Activated T-helper 2 cell treated with anti-CD3 and anti-CD28 coated beads, Interferon-gamma antibody, Interleukin-2, Interleukin-4, amounts not matched to agents 10 μg/mL and 5 μg/mL and 100 μg/mL, durations not matched to agents 14 hours and 24 hours and 36 hours (primary cell): Measurements from ENCODE around the gene LRFN4. TPM values are rescaled to one million over a fixed set of nuclear protein-coding genes. Genes with fewer than 3 reads are reported as not detected.
A peak's percentile ranks its signal among the peaks of the same experiment; 100 is the strongest.

Experiments
- DNase-seq: peaks from one replicate; pipeline ENCODE4 v3.0.0; 2021; ENCODE audit warnings: low spot score
- H3K27ac Mint-ChIP-seq: one replicate; pipeline ENCODE4 v1.8.0; 2021; ENCODE audit warnings: mixed read lengths
- H3K27me3 Mint-ChIP-seq: one replicate; pipeline ENCODE4 v1.8.0; 2021; ENCODE audit warnings: low read depth, mixed read lengths
- H3K36me3 Mint-ChIP-seq: one replicate; pipeline ENCODE4 v1.8.0; 2021; ENCODE audit warnings: low read depth, mixed read lengths
- H3K4me1 Mint-ChIP-seq: one replicate; pipeline ENCODE4 v1.8.0; 2021; ENCODE audit warnings: low read depth, mixed read lengths
- H3K4me3 Mint-ChIP-seq: one replicate; pipeline ENCODE4 v1.8.0; 2021; ENCODE audit warnings: low read depth, mild to moderate bottlenecking, moderate library complexity, mixed read lengths
- H3K9me3 Mint-ChIP-seq: one replicate; pipeline ENCODE4 v1.8.0; 2021; ENCODE audit warnings: mixed read lengths
- intact Hi-C: fragments of 100-400 bp; cut with micrococcal nuclease; formaldehyde crosslinking; loops from one replicate; pipeline ENCODE4 v1.15.1; 2023
- total RNA-seq: library from RNA; stranded (reverse); gene quantifications from 2 replicates; pipeline ENCODE4 v1.2.3, GENCODE V29; 2022

LRFN4 gene
- total RNA-seq, 1 donor from 2014 or later, result 50.3 TPM

- DNase-seq, result peak; percentile 42
- H3K27me3 Mint-ChIP-seq, result no peaks in the 10 kb centered on the region
- H3K27ac Mint-ChIP-seq, result no peak overlapping the region
- no peaks in the 10 kb centered on the region for H3K36me3 Mint-ChIP-seq
- H3K9me3 Mint-ChIP-seq, result no peaks in the 10 kb centered on the region
- peaks cover 7% of the 10 kb centered on the region for H3K4me1 Mint-ChIP-seq
- intact Hi-C loops, result loop anchor here (2.0 kb wide), 1 partner anchor 188 kb away; no protein-coding TSS in a partner anchor
- no peak overlapping the region for H3K4me3 Mint-ChIP-seq
These were observed 26.4 kb downstream of the LRFN4 start for GRCh38 chr11:66883016-66883965.

- Mint-ChIP-seq H3K36me3 (no peaks in the 10 kb centered on the region), H3K27ac (no peak overlapping the region), H3K4me3 (no peak overlapping the region), H3K4me1 (peaks cover 7% of the 10 kb centered on the region), H3K27me3 (no peaks in the 10 kb centered on the region), H3K9me3 (no peaks in the 10 kb centered on the region)
- intact Hi-C loops, result no loop called here
- no peak for DNase-seq
These were observed 27.6 kb downstream of the LRFN4 start for GRCh38 chr11:66884443-66884842.

- no peak for DNase-seq
- Mint-ChIP-seq H3K4me1 (peaks cover 6% of the 10 kb centered on the region), H3K36me3 (no peaks in the 10 kb centered on the region), H3K4me3 (no peak overlapping the region), H3K9me3 (no peaks in the 10 kb centered on the region), H3K27me3 (no peaks in the 10 kb centered on the region), H3K27ac (no peak overlapping the region)
- intact Hi-C loops, result no loop called here
These were observed 28.6 kb downstream of the LRFN4 start for GRCh38 chr11:66885469-66885868.

GRCh38 chr11:66885950-66886440, 29.1 kb downstream of the LRFN4 start:
- Mint-ChIP-seq H3K4me1 (peaks cover under 1% of the 10 kb centered on the region), H3K36me3 (no peaks in the 10 kb centered on the region), H3K27ac (no peak overlapping the region), H3K27me3 (no peaks in the 10 kb centered on the region), H3K4me3 (no peak overlapping the region), H3K9me3 (no peaks in the 10 kb centered on the region)
- DNase-seq, result no peak
- intact Hi-C loops, result no loop called here

GRCh38 chr11:66886671-66887221, 29.9 kb downstream of the LRFN4 start:
- Mint-ChIP-seq H3K27ac (no peak overlapping the region), H3K4me1 (peaks cover 2% of the 10 kb centered on the region), H3K36me3 (no peaks in the 10 kb centered on the region), H3K4me3 (no peak overlapping the region), H3K27me3 (no peaks in the 10 kb centered on the region), H3K9me3 (no peaks in the 10 kb centered on the region)
- no peak for DNase-seq
- intact Hi-C loops, result no loop called here

GRCh38 chr11:66887526-66887925, 30.7 kb downstream of the LRFN4 start:
- intact Hi-C loops, result no loop called here
- DNase-seq, result no peak
- H3K27me3 Mint-ChIP-seq, result no peaks in the 10 kb centered on the region
- H3K4me3 Mint-ChIP-seq, result no peak overlapping the region
- no peaks in the 10 kb centered on the region for H3K9me3 Mint-ChIP-seq
- H3K4me1 Mint-ChIP-seq, result peaks cover 8% of the 10 kb centered on the region
- H3K27ac Mint-ChIP-seq, result no peak overlapping the region
- H3K36me3 Mint-ChIP-seq, result no peaks in the 10 kb centered on the region

GRCh38 chr11:66888282-66888681, 31.4 kb downstream of the LRFN4 start:
- Mint-ChIP-seq H3K4me3 (no peak overlapping the region), H3K9me3 (no peaks in the 10 kb centered on the region), H3K36me3 (no peaks in the 10 kb centered on the region), H3K27ac (no peak overlapping the region), H3K4me1 (peaks cover 9% of the 10 kb centered on the region), H3K27me3 (no peaks in the 10 kb centered on the region)
- DNase-seq, result no peak
- intact Hi-C loops, result no loop called here

- Mint-ChIP-seq H3K4me3 (no peak overlapping the region), H3K9me3 (no peaks in the 10 kb centered on the region), H3K27ac (no peak overlapping the region), H3K27me3 (peaks cover 4% of the 10 kb centered on the region), H3K4me1 (peaks cover 12% of the 10 kb centered on the region), H3K36me3 (no peaks in the 10 kb centered on the region)
- no peak for DNase-seq
- intact Hi-C loops, result loop anchor here (10.0 kb wide), 1 partner anchor 85 kb away; the partner anchor contains the start of gene C11orf86
These were observed 33.1 kb downstream of the LRFN4 start for GRCh38 chr11:66889960-66890359.

- peak; percentile 28 for DNase-seq
- H3K4me1 Mint-ChIP-seq, result peaks cover 12% of the 10 kb centered on the region
- no peaks in the 10 kb centered on the region for H3K9me3 Mint-ChIP-seq
- H3K27me3 Mint-ChIP-seq, result peaks cover 9% of the 10 kb centered on the region
- H3K4me3 Mint-ChIP-seq, result no peak overlapping the region
- no peaks in the 10 kb centered on the region for H3K36me3 Mint-ChIP-seq
- intact Hi-C loops, result loop anchor here (10.0 kb wide), 1 partner anchor 83 kb away; the partner anchor contains the start of gene C11orf86
- peak overlapping the region; percentile 60 for H3K27ac Mint-ChIP-seq
These were observed 35.2 kb downstream of the LRFN4 start for GRCh38 chr11:66891851-66892660.

GRCh38 chr11:66892911-66893310, 36.0 kb downstream of the LRFN4 start:
- no peak overlapping the region for H3K27ac Mint-ChIP-seq
- peaks cover 9% of the 10 kb centered on the region for H3K27me3 Mint-ChIP-seq
- intact Hi-C loops, result loop anchor here (10.0 kb wide), 1 partner anchor 82 kb away; the partner anchor contains the start of gene C11orf86
- H3K4me3 Mint-ChIP-seq, result no peak overlapping the region
- no peaks in the 10 kb centered on the region for H3K36me3 Mint-ChIP-seq
- H3K9me3 Mint-ChIP-seq, result no peaks in the 10 kb centered on the region
- peaks cover 12% of the 10 kb centered on the region for H3K4me1 Mint-ChIP-seq
- DNase-seq, result no peak

GRCh38 chr11:66894141-66894540, 37.3 kb downstream of the LRFN4 start:
- intact Hi-C loops, result loop anchor here (10.0 kb wide), 1 partner anchor 81 kb away; the partner anchor contains the start of gene C11orf86
- Mint-ChIP-seq H3K27ac (no peak overlapping the region), H3K9me3 (no peaks in the 10 kb centered on the region), H3K4me1 (peaks cover 12% of the 10 kb centered on the region), H3K4me3 (no peak overlapping the region), H3K27me3 (peaks cover 9% of the 10 kb centered on the region), H3K36me3 (no peaks in the 10 kb centered on the region)
- DNase-seq, result no peak

- DNase-seq, result no peak
- Mint-ChIP-seq H3K9me3 (no peaks in the 10 kb centered on the region), H3K27me3 (no peaks in the 10 kb centered on the region), H3K27ac (no peak overlapping the region), H3K4me3 (no peak overlapping the region), H3K36me3 (no peaks in the 10 kb centered on the region), H3K4me1 (no peaks in the 10 kb centered on the region)
- intact Hi-C loops, result no loop called here
These were observed 45.1 kb downstream of the LRFN4 start for GRCh38 chr11:66901964-66902390.
